ENCODE data around the gene PXT1.

The PXT1 gene

GRCh38 chr6:36373368-36374019 lies 69.2 kb downstream of the PXT1 start:
- Histone ChIP-seq H3K4me3 (replicated peaks; ENCODE audit: low read depth, low read length) (no peak overlapping the region), H3K27me3 (replicated peaks; ENCODE audit: control insufficient read depth, insufficient read depth, low read length) (no peaks in the 10 kb centered on the region), H3K36me3 (ENCODE audit: control insufficient read depth, insufficient read depth, low read length) (no peaks in the 10 kb centered on the region; the same call in 1 of the 2 replicates)
- no peak for TF ChIP-seq CTCF (IDR thresholded peaks at IDR 0.05; ENCODE audit: insufficient read depth, low read length, poor library complexity, severe bottlenecking)
- no peak for DNase-seq (ENCODE audit: extremely low read depth, insufficient read length)

- no peak overlapping the region for H3K4me3 ChIP-seq (replicated peaks; ENCODE audit: low read depth, low read length)
- no peak for DNase-seq (ENCODE audit: extremely low read depth, insufficient read length)
- H3K27me3 ChIP-seq (replicated peaks; ENCODE audit: control insufficient read depth, insufficient read depth, low read length), result no peaks in the 10 kb centered on the region
- TF ChIP-seq CTCF (IDR thresholded peaks at IDR 0.05; ENCODE audit: insufficient read depth, low read length, poor library complexity, severe bottlenecking), result no peak
- no peaks in the 10 kb centered on the region; the same call in 1 of the 2 replicates for H3K36me3 ChIP-seq (ENCODE audit: control insufficient read depth, insufficient read depth, low read length)
Measured at GRCh38 chr6:36372088-36372487, 70.6 kb downstream of the PXT1 start.

- H3K4me3 ChIP-seq (replicated peaks; ENCODE audit: low read depth, low read length), result no peak overlapping the region
- no peak for TF ChIP-seq CTCF (IDR thresholded peaks at IDR 0.05; ENCODE audit: insufficient read depth, low read length, poor library complexity, severe bottlenecking)
- H3K36me3 ChIP-seq (ENCODE audit: control insufficient read depth, insufficient read depth, low read length), result no peaks in the 10 kb centered on the region; the same call in none of the 2 replicates
- DNase-seq (ENCODE audit: extremely low read depth, insufficient read length), result no peak
- no peaks in the 10 kb centered on the region for H3K27me3 ChIP-seq (replicated peaks; ENCODE audit: control insufficient read depth, insufficient read depth, low read length)
Measured at GRCh38 chr6:36371211-36371610, 71.4 kb downstream of the PXT1 start.

GRCh38 chr6:36370638-36371037 lies 72.0 kb downstream of the PXT1 start:
- Histone ChIP-seq H3K4me3 (replicated peaks; ENCODE audit: low read depth, low read length) (no peak overlapping the region), H3K36me3 (ENCODE audit: control insufficient read depth, insufficient read depth, low read length) (no peaks in the 10 kb centered on the region; the same call in none of the 2 replicates), H3K27me3 (replicated peaks; ENCODE audit: control insufficient read depth, insufficient read depth, low read length) (no peaks in the 10 kb centered on the region)
- TF ChIP-seq CTCF (IDR thresholded peaks at IDR 0.05; ENCODE audit: insufficient read depth, low read length, poor library complexity, severe bottlenecking), result no peak
- DNase-seq (ENCODE audit: extremely low read depth, insufficient read length), result no peak

GRCh38 chr6:36368921-36369865 lies 73.5 kb downstream of the PXT1 start:
- H3K4me3 ChIP-seq (replicated peaks; ENCODE audit: low read depth, low read length), result no peak overlapping the region
- no peaks in the 10 kb centered on the region; the same call in none of the 2 replicates for H3K36me3 ChIP-seq (ENCODE audit: control insufficient read depth, insufficient read depth, low read length)
- no peaks in the 10 kb centered on the region for H3K27me3 ChIP-seq (replicated peaks; ENCODE audit: control insufficient read depth, insufficient read depth, low read length)
- TF ChIP-seq CTCF (IDR thresholded peaks at IDR 0.05; ENCODE audit: insufficient read depth, low read length, poor library complexity, severe bottlenecking), result no peak
- no peak for DNase-seq (ENCODE audit: extremely low read depth, insufficient read length)

Measured in GM06990 (cell line).